Endodermal cell (in vitro differentiated cells): ENCODE results near the gene CSGALNACT2. TPM values are rescaled to one million over a fixed set of nuclear protein-coding genes. Genes with fewer than 3 reads are reported as not detected.

Experiments used
- DNase-seq: peaks from one replicate; pipeline ENCODE4 v3.0.0-alpha.2; 2017
- H3K27ac ChIP-seq: 2 replicates; pipeline ENCODE4 v1.5.1; 2013; ENCODE audit warnings: mild to moderate bottlenecking, low read depth, low read length, moderate library complexity
- H3K27me3 ChIP-seq: 2 replicates; pipeline ENCODE4 v1.6.1; 2013; ENCODE audit warnings: mild to moderate bottlenecking, low read length, moderate library complexity; ENCODE audit not compliant: insufficient read depth, control insufficient read depth, poor library complexity, severe bottlenecking
- H3K36me3 ChIP-seq: 2 replicates; pipeline ENCODE4 v1.7.0; 2013; ENCODE audit warnings: mild to moderate bottlenecking, low read length, moderate library complexity; ENCODE audit not compliant: control insufficient read depth, insufficient read depth
- H3K4me1 ChIP-seq: one replicate; pipeline ENCODE4 v1.7.0; 2013; ENCODE audit warnings: low read length; ENCODE audit not compliant: control insufficient read depth, insufficient read depth
- H3K4me3 ChIP-seq: 2 replicates; pipeline ENCODE4 v1.5.1; 2013; ENCODE audit warnings: mild to moderate bottlenecking, low read length, moderate library complexity
- H3K9ac ChIP-seq: 2 replicates; pipeline ENCODE4 v1.6.1; 2013; ENCODE audit warnings: mild to moderate bottlenecking, low read length, moderate library complexity; ENCODE audit not compliant: poor library complexity, severe bottlenecking; ENCODE audit errors: extremely low read depth
- H3K9me3 ChIP-seq: 2 replicates; pipeline ENCODE4 v1.6.1; 2013; ENCODE audit warnings: mild to moderate bottlenecking, low read length, moderate library complexity; ENCODE audit not compliant: control insufficient read depth
- H3K27ac Mint-ChIP-seq: 2 replicates; pipeline ENCODE4 v1.8.0; 2020; ENCODE audit warnings: mixed read lengths
- H3K27me3 Mint-ChIP-seq: 2 replicates; pipeline ENCODE4 v1.8.0; 2021; ENCODE audit warnings: mild to moderate bottlenecking, mixed read lengths; ENCODE audit not compliant: insufficient read depth
- H3K36me3 Mint-ChIP-seq: 2 replicates; pipeline ENCODE4 v1.8.0; 2020; ENCODE audit warnings: low read depth, mixed read lengths
- H3K4me1 Mint-ChIP-seq: 2 replicates; pipeline ENCODE4 v1.8.0; 2020; ENCODE audit warnings: mixed read lengths
- H3K4me3 Mint-ChIP-seq: 2 replicates; pipeline ENCODE4 v1.8.0; 2020; ENCODE audit warnings: mild to moderate bottlenecking, moderate library complexity, mixed read lengths
- H3K9me3 Mint-ChIP-seq: 2 replicates; pipeline ENCODE4 v1.8.0; 2020; ENCODE audit warnings: mild to moderate bottlenecking, mixed read lengths
- CTCF ChIP-seq: fragments of 200-600 bp; sonication (generic); conservative IDR thresholded peaks from 2 replicates; pipeline ENCODE4 v1.5.0; 2021; ENCODE audit warnings: antibody characterized with exemption, mild to moderate bottlenecking
- WGBS, 2 experiments: methylation state at CpG; one replicate each; pipeline versions ENCODE4 v1.1.5 to v1.1.7; 2013; ENCODE audit warnings: missing lambda C conversion rate in 2 of 2, mixed read lengths in 1 of 2; ENCODE audit not compliant: insufficient coverage in 1 of 2, insufficient read length in 1 of 2; 5-methylcytosine and 5-hydroxymethylcytosine counted together
- total RNA-seq, 2 donors: library from RNA; stranded (reverse); fragmentation: NEBNext Ultra II Directional in 1 of 2; extraction: Animal tissue kit (Norgen Biotek cat#: 25700) in 1 of 2; gene quantifications; 2 replicates in 1 of 2; 3 replicates in 1 of 2; pipeline ENCODE4 v1.2.1, GENCODE V29; 2021

Gene CSGALNACT2
- total RNA-seq, 2 donors from 2014 or later: 7.3 to 8.6 TPM

DNA sequence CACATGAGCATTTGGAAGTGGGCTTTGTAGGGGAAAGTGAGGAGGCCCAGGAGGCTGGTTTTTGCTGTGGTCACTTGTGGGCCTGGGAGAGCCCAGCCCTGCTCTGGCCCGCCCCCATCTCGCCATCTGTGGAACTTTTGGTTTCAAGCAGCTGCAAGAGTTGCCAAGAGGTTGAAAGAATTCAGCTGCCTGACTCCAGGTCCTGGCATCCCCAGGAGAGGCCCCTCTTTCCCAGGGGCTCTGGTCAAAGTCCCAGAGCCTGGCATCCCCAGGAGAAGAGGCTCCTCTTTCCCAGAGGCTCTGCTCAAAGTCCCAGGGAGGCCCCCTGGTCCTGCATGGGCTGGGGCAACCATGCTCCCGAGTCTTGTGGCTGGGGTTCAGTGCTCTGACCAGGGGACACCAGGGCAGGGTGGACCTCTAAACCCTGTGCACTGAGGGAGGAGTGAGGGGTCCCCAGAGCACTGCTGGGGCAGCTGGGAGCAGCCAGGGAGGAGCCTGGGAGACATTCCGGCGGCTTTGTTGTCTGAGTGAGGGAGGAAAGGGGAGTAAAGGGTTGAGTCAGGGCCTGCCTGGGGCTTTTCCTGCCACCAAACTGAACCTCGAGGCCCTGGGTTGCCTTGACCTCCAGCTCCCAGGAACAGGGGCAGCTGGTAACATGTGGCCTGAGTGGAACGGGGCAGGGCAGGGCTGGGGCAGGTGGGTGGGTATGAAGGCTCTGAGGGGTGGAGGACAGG, 27.7 kb upstream of the CSGALNACT2 start:
- no peak overlapping the region for H3K4me3 Mint-ChIP-seq
- H3K27me3 Mint-ChIP-seq: no peaks in the 10 kb centered on the region
- Histone ChIP-seq H3K27ac (no peak overlapping the region), H3K9ac (no peak overlapping the region), H3K4me1 (no peaks in the 10 kb centered on the region), H3K4me3 (no peak overlapping the region), H3K27me3 (no peaks in the 10 kb centered on the region), H3K36me3 (no peaks in the 10 kb centered on the region), H3K9me3 (no peaks in the 10 kb centered on the region)
- WGBS, 2 experiments: 88 to 100% methylated on average over 3 to 7 of the region's 7 CpGs
- TF ChIP-seq CTCF: no peak
- no peaks in the 10 kb centered on the region for H3K36me3 Mint-ChIP-seq
- H3K27ac Mint-ChIP-seq: no peak overlapping the region
- no peak for DNase-seq
- no peaks in the 10 kb centered on the region for H3K9me3 Mint-ChIP-seq
- H3K4me1 Mint-ChIP-seq: no peaks in the 10 kb centered on the region

DNA sequence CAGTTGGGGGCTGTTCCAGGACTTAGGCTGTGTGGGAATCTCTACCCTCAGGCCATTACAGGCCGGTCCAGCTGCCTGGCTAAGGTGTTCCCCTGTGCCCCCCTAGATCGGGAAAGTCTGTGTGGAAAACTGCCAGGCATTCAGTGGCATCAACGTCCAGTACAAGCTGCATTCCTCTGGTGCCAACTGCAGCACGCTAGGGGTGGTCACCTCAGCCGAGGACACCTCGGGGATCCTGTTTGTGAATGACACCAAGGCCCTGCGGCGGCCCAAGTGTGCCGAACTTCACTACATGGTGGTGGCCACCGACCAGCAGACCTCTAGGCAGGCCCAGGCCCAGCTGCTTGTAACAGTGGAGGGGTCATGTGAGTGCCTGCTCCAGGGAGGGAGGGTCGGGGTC, 27.1 kb upstream of the CSGALNACT2 start:
- Mint-ChIP-seq H3K4me3 (no peak overlapping the region), H3K9me3 (no peaks in the 10 kb centered on the region), H3K36me3 (no peaks in the 10 kb centered on the region), H3K27me3 (no peaks in the 10 kb centered on the region), H3K27ac (no peak overlapping the region), H3K4me1 (no peaks in the 10 kb centered on the region)
- Histone ChIP-seq H3K27ac (no peak overlapping the region), H3K4me3 (no peak overlapping the region), H3K9ac (no peak overlapping the region), H3K4me1 (no peaks in the 10 kb centered on the region), H3K27me3 (no peaks in the 10 kb centered on the region), H3K9me3 (no peaks in the 10 kb centered on the region), H3K36me3 (no peaks in the 10 kb centered on the region)
- 90 to 97% methylated on average over 5 to 11 of the region's 11 CpGs for WGBS, 2 experiments
- no peak for DNase-seq
- no peak for TF ChIP-seq CTCF

- no peaks in the 10 kb centered on the region for H3K4me1 Mint-ChIP-seq
- Histone ChIP-seq H3K27ac (no peak overlapping the region), H3K9me3 (no peaks in the 10 kb centered on the region), H3K4me1 (no peaks in the 10 kb centered on the region), H3K4me3 (no peak overlapping the region), H3K9ac (no peak overlapping the region), H3K36me3 (no peaks in the 10 kb centered on the region), H3K27me3 (no peaks in the 10 kb centered on the region)
- WGBS, 2 experiments: 86 to 93% methylated on average over 9 to 17 of the region's 17 CpGs
- H3K27ac Mint-ChIP-seq: no peak overlapping the region
- no peaks in the 10 kb centered on the region for H3K9me3 Mint-ChIP-seq
- no peak overlapping the region for H3K4me3 Mint-ChIP-seq
- no peaks in the 10 kb centered on the region for H3K36me3 Mint-ChIP-seq
- H3K27me3 Mint-ChIP-seq: no peaks in the 10 kb centered on the region
- DNase-seq: no peak
- TF ChIP-seq CTCF: no peak
These were observed 26.2 kb upstream of the CSGALNACT2 start for GRCh38 chr10:43111921-43112607.
